CD4-positive, alpha-beta T cell treated with Interleukin-10 for 1 hour (primary cell): ENCODE data around the gene CHRNB1.
A peak's percentile ranks its signal among the peaks of the same experiment; 100 is the strongest.

Source experiments
- DNase-seq: peaks from one replicate; pipeline ENCODE4 v3.0.0-alpha.2; 2020

CHRNB1 gene

GRCh38 chr17:7438656-7439460, 6.0 kb upstream of the CHRNB1 start:
- DNase-seq: no peak

- DNase-seq: no peak
Observed at GRCh38 chr17:7439462-7440112, 5.3 kb upstream of the CHRNB1 start, which contains the start of gene FGF11. Gene FGF11 (plus strand): TSS chr17:7439512. CDS start chr17:7439621, 109 bp downstream.

GRCh38 chr17:7440113-7440833, 4.6 kb upstream of the CHRNB1 start:
- DNase-seq: no peak

GRCh38 chr17:7440834-7441195, 4.0 kb upstream of the CHRNB1 start:
- DNase-seq: no peak

- no peak for DNase-seq
Observed at GRCh38 chr17:7441266-7441665, 3.6 kb upstream of the CHRNB1 start.

- DNase-seq: no peak
Observed at GRCh38 chr17:7442142-7442541, 2.7 kb upstream of the CHRNB1 start.

- no peak for DNase-seq
Observed at GRCh38 chr17:7443499-7444485, 1.1 kb upstream of the CHRNB1 start.

- peak; percentile 44 for DNase-seq
Observed at GRCh38 chr17:7445619-7445968, 733 bp downstream of the CHRNB1 start.

GRCh38 chr17:7448461-7448860, 3.6 kb downstream of the CHRNB1 start:
- no peak for DNase-seq

- no peak for DNase-seq
Observed at GRCh38 chr17:7459961-7460545, 15.2 kb downstream of the CHRNB1 start.

GRCh38 chr17:7460850-7461660, 16.2 kb downstream of the CHRNB1 start:
- no peak for DNase-seq

- DNase-seq: no peak
Observed at GRCh38 chr17:7462474-7463371, 17.9 kb downstream of the CHRNB1 start.

GRCh38 chr17:7463372-7463846, 18.5 kb downstream of the CHRNB1 start:
- no peak for DNase-seq

- DNase-seq: no peak
Observed at GRCh38 chr17:7464081-7464480, 19.2 kb downstream of the CHRNB1 start.

GRCh38 chr17:7465597-7466275, 20.9 kb downstream of the CHRNB1 start:
- DNase-seq: no peak

GRCh38 chr17:7466318-7466638, 21.4 kb downstream of the CHRNB1 start:
- DNase-seq: no peak

- no peak for DNase-seq
Observed at GRCh38 chr17:7466639-7467341, 21.9 kb downstream of the CHRNB1 start.

GRCh38 chr17:7467498-7467897, 22.6 kb downstream of the CHRNB1 start:
- no peak for DNase-seq

- no peak for DNase-seq
Observed at GRCh38 chr17:7468290-7468689, 23.4 kb downstream of the CHRNB1 start.
